GM12874 (cell line): ENCODE measurements around the gene RANBP10.

Source experiments
- TF ChIP-seq, protein P1 (sequence below): IDR thresholded peaks from 2 replicates; pipeline ENCODE4 v1.5.1; 2011; ENCODE audit warnings: low read depth, mild to moderate bottlenecking, control low read depth, low read length, moderate library complexity; ENCODE audit not compliant: insufficient read depth

Gene RANBP10

DNA sequence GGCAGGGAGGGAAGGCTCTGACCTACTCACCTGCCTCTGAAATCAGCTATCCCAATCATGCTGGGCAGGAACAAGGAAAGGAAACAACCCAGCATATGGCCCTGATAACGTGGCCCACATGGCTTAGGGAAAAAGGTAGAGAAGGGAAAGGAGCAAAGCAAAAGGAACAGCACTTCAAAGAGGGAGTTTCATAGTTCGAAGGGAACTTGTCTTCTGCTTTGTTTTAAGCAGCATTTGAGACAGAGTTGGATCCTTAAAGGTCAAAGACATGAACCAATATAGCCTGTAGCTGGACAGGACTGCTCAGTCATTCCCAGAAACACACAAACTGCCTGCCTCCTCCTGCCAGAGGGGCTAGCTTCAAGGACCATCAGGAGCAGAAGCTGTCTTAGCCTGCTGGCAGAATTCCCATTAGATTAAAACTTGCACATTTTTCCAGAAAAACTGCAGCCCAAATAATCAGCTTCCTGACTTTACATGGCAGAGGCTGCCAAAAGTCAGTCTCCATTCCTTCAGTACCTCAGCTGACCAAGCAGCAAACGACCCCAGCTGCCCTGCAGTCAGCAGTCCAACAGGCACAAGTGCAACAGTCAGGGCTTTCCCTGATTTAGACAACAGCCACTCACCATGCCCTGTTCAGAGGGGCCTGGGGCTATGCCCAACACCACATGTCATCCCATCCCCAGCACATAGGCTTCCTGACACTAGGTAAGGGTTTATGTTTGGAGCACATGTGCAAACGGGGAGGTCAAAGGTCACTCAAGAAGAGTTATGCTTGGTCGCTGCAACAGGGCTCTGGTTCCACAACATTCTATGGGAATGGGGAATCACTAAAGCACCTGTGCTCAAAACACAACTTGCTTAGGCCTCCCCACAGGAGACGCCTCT, 32.5 kb downstream of the RANBP10 start:
- TF ChIP-seq, protein P1, sequence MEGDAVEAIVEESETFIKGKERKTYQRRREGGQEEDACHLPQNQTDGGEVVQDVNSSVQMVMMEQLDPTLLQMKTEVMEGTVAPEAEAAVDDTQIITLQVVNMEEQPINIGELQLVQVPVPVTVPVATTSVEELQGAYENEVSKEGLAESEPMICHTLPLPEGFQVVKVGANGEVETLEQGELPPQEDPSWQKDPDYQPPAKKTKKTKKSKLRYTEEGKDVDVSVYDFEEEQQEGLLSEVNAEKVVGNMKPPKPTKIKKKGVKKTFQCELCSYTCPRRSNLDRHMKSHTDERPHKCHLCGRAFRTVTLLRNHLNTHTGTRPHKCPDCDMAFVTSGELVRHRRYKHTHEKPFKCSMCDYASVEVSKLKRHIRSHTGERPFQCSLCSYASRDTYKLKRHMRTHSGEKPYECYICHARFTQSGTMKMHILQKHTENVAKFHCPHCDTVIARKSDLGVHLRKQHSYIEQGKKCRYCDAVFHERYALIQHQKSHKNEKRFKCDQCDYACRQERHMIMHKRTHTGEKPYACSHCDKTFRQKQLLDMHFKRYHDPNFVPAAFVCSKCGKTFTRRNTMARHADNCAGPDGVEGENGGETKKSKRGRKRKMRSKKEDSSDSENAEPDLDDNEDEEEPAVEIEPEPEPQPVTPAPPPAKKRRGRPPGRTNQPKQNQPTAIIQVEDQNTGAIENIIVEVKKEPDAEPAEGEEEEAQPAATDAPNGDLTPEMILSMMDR = no peak

- TF ChIP-seq, protein P1 = no peak
Observed at GRCh38 chr16:67773099-67773498, 33.3 kb downstream of the RANBP10 start.

DNA sequence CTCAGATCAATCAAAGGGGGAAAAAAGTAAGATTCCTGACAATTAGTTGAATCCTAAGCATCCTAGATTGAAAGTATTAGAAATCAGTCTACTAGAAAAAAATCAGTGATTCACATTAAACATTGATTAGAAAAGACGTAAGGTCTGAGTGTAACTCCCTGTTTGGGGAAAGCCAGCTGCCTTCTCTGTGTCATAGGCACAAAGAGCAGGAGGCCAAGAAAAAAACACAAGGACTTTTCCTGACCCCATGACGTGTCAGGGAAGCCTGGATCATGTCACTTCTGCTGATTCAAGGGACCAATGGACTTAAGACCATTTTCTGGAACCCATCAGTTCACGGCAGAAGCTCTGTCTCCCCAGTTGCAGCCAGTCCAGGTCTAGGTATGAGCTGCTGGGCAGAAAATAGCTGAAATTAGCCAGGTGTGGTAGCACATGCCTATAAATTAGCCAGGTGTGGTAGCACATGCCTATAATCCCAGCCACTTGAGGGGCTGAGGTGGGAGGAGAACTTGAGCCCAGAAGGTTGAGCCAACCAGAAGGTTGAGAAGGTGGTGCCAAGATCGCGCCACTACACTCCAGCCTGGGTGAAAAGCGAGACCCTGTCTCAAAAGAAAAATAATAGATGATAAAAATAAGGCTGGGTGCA, 35.9 kb downstream of the RANBP10 start:
- TF ChIP-seq, protein P1 = no peak

DNA sequence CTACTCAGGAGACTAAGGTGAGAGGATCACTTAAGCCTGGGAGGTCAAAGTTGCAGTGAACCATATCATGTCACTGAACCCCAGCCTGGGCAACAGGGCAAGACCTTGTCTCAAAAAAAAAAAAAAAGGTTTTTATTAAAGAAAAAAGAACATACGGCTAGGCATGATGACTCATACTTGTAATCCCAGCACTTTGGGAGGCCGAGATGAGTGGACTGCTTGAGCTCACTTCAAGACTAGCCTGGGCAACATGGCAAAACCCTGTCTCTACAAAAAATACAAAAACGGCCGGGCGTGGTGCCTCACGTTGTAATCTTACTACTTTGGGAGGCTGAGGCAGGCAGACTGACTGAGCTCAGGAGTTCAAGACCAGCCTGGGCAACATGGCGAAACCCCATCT, 38.4 kb downstream of the RANBP10 start:
- TF ChIP-seq, protein P1 = no peak

DNA sequence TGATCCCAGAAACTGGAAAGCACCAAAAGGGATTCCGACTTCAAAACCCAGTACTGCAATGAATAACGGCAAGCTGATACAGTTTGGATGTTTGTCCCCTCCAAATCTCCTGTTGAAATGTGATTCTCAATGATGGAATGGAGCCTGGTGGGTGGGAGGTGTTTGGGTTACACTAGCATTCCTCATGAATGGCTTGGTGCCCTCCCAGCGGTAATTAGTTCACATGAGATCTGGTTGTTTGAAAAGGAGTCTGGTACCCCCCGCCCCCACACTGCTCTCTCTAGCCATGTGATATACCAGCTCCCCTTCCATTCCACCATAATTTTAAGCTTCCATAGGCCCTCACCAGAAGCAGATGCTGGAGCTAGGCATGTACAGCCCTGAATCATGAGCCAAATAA, 40.1 kb downstream of the RANBP10 start:
- TF ChIP-seq, protein P1 = no peak

- TF ChIP-seq, protein P1 = no peak
Observed at GRCh38 chr16:67764158-67764667, 42.1 kb downstream of the RANBP10 start.

- TF ChIP-seq, protein P1 = no peak
Observed at GRCh38 chr16:67763066-67763465, 43.3 kb downstream of the RANBP10 start.
